ENCODE results near the gene HNRNPR.

DNA sequence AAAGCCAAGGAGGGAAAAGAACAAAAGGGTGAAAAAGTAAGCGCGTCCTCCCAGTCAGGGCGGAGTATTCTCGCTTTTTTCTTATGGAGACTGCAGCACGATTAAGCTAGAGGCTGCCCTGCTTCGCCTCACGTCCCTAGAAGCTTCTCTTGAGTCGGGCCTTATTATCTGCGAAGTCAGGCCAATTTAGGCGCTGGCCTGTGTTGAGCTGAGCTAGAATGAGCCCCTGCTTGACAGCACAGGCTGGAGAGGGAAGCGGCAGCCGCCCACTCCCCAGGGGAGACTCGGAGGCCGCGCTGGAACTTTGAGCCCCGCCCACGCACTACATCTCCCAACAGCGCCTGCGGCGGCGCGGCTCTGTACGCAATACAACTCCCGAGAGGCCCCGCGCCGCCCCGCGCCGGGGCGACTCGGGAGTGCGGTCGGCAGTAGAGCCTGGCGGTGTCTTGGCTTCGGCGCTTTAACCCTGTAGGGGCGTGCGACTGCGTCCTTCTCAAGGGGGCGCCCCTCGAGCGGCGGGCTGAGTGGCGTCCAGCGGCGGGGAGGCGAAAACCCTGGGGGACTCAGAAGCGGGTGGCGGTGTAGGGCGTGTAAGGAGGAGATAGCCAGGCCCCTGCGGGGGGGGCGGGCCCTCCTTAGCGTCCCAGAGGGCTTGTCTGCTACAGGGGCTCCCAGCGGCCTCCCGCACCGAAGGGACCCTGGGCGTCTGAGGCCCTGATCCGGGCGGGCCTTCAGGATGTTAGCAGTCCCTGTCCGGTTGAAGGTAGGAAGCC is 24.7 kb upstream of the HNRNPR start:
- TF ChIP-seq ZNF384 (IDR thresholded peaks at IDR 0.05) (no peak), HDGF (IDR thresholded peaks at IDR 0.05; ENCODE audit: borderline replicate concordance) (no peak), SP1 (IDR thresholded peaks at IDR 0.05) (no peak), BHLHE40 (IDR thresholded peaks at IDR 0.05; ENCODE audit: borderline replicate concordance) (no peak), L3MBTL2 (conservative IDR thresholded peaks at IDR 0.05) (peak; percentile 31; the same call in 1 of the 2 replicates), TARDBP (IDR thresholded peaks at IDR 0.05) (no peak), LEF1 (IDR thresholded peaks at IDR 0.05; ENCODE audit: borderline replicate concordance) (no peak), FOXA1 (IDR thresholded peaks at IDR 0.05) (no peak), SUZ12 (IDR thresholded peaks at IDR 0.05) (no peak), FOXM1 (IDR thresholded peaks at IDR 0.05; ENCODE audit: borderline replicate concordance) (no peak), NFRKB (IDR thresholded peaks at IDR 0.05) (no peak), FOXK2 (IDR thresholded peaks at IDR 0.05) (no peak), ARNT (IDR thresholded peaks at IDR 0.05) (no peak)
- TF ChIP-seq, protein P1, sequence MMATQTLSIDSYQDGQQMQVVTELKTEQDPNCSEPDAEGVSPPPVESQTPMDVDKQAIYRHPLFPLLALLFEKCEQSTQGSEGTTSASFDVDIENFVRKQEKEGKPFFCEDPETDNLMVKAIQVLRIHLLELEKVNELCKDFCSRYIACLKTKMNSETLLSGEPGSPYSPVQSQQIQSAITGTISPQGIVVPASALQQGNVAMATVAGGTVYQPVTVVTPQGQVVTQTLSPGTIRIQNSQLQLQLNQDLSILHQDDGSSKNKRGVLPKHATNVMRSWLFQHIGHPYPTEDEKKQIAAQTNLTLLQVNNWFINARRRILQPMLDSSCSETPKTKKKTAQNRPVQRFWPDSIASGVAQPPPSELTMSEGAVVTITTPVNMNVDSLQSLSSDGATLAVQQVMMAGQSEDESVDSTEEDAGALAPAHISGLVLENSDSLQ (IDR thresholded peaks at IDR 0.05): no peak

Measured in HEK293T (cell line).